CD8-positive, alpha-beta memory T cell (primary cell): ENCODE results near the gene RIOK1. TPM values are rescaled to one million over a fixed set of nuclear protein-coding genes. Genes with fewer than 3 reads are reported as not detected.

Experiments
- CTCF ChIA-PET: fragments of 350-600 bp; sonication (Branson Sonifier 250); formaldehyde crosslinking; loops from one replicate; lab custom pipeline; 2021; ENCODE audit warnings: antibody characterized with exemption; lab: Charles Lee
- POLR2A ChIA-PET: fragments of 350-600 bp; sonication (Branson Sonifier 250); formaldehyde crosslinking; loops from one replicate; lab custom pipeline; 2021; ENCODE audit warnings: antibody characterized with exemption; lab: Charles Lee
- DNase-seq, 5 donors: peaks; one replicate each; pipeline versions ENCODE4 v3.0.0 to v3.0.0-alpha.2; 2020 to 2022; ENCODE audit warnings: mixed read lengths in 1 of 5
- H3K27ac ChIP-seq: one replicate; pipeline ENCODE4 v1.7.0; 2013; ENCODE audit warnings: low read depth, mild to moderate bottlenecking, low read length, moderate library complexity
- H3K27me3 ChIP-seq: 2 replicates; pipeline ENCODE4 v1.7.0; 2013; ENCODE audit warnings: low read length, mild to moderate bottlenecking; ENCODE audit not compliant: insufficient read depth, poor library complexity, severe bottlenecking
- H3K36me3 ChIP-seq: 2 replicates; pipeline ENCODE4 v1.7.0; 2013; ENCODE audit warnings: mild to moderate bottlenecking, low read length, moderate library complexity; ENCODE audit not compliant: insufficient read depth
- H3K4me1 ChIP-seq: 2 replicates; pipeline ENCODE4 v1.7.0; 2013; ENCODE audit warnings: mild to moderate bottlenecking, low read length, moderate library complexity; ENCODE audit not compliant: insufficient read depth
- H3K4me3 ChIP-seq: 2 replicates; pipeline ENCODE4 v1.7.0; 2013; ENCODE audit warnings: mild to moderate bottlenecking, low read length
- H3K9me3 ChIP-seq: 2 replicates; pipeline ENCODE4 v1.7.0; 2013; ENCODE audit warnings: mild to moderate bottlenecking, low read length
- H3K27ac Mint-ChIP-seq, 8 donors: one replicate each; pipeline ENCODE4 v1.8.0; 2020 to 2021; ENCODE audit warnings: mixed read lengths in 8 of 8, mild to moderate bottlenecking in 6 of 8, inconsistent platforms in 3 of 8, moderate library complexity in 3 of 8
- H3K27me3 Mint-ChIP-seq, 2 donors: one replicate each; pipeline ENCODE4 v1.8.0; 2020 to 2021; ENCODE audit warnings: mixed read lengths in 2 of 2, mild to moderate bottlenecking in 1 of 2, moderate library complexity in 1 of 2
- H3K36me3 Mint-ChIP-seq, 3 donors: one replicate each; pipeline ENCODE4 v1.8.0; 2020 to 2021; ENCODE audit warnings: mixed read lengths in 3 of 3, inconsistent platforms in 1 of 3, mild to moderate bottlenecking in 1 of 3
- H3K4me1 Mint-ChIP-seq, 3 donors: one replicate each; pipeline ENCODE4 v1.8.0; 2020 to 2021; ENCODE audit warnings: mixed read lengths in 3 of 3, inconsistent platforms in 1 of 3, mild to moderate bottlenecking in 1 of 3
- H3K4me3 Mint-ChIP-seq, 7 donors: one replicate each; pipeline ENCODE4 v1.8.0; 2020 to 2021; ENCODE audit warnings: mixed read lengths in 7 of 7, mild to moderate bottlenecking in 6 of 7, moderate library complexity in 4 of 7, inconsistent platforms in 2 of 7
- H3K9me3 Mint-ChIP-seq, 5 donors: one replicate each; pipeline ENCODE4 v1.8.0; 2020 to 2022; ENCODE audit warnings: mixed read lengths in 5 of 5, mild to moderate bottlenecking in 3 of 5, moderate library complexity in 2 of 5, inconsistent platforms in 1 of 5
- polyA plus RNA-seq: library from polyadenylated mRNA; unstranded; fragments of 300-500 nt; fragmentation: Illumina TruSeq; gene quantifications from one replicate; pipeline ENCODE4 v1.2.3, GENCODE V29; 2021
- total RNA-seq, 2 experiments: library from RNA; stranded (reverse); gene quantifications; one replicate each; pipeline ENCODE4 v1.2.3, GENCODE V29; 2021

RIOK1 gene
- total and polyA plus RNA-seq, 3 experiments from 2014 or later, result 23.7 to 63.8 (median 59.4) TPM

DNA sequence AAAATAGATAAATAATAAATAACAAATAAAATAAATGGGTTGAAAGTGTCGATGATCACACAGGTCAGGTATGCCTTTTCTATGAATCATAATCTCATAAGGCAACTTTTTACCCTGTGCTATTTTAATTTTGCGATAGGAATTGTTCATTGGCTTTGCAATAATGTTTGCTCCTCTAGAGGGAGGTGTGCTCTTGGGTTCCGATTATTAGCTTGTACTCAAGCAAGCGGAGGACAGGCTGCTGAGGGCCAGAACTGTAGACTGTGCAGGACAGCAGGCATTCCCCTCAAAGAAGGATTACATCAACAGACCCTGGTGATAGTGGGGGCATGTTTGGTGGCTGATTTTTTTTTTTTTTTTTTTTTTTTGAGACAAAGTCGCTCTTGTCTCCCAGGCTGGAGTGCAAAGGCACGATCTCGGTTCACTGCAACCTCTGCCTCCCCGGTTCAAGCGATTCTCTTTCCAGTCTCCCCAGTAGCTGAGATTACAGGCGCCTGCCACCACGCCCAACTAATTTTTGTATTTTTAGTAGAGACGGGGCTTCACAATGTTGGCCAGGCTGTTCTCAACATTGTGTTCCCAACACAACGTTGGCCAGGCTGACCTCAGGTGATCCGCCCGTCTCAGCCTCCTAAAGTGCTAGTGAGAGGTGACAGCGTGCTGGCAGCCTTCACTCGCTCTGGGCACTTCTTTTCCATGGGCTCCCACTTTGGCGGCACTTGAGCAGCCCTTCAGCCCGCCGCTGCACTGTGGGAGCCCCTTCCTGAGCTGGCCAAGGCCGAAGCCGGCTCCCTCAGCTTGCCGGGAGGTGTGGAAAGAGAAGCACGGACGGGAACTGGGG, 35.6 kb downstream of the RIOK1 start:
- POLR2A ChIA-PET, result no interaction called here
- H3K27me3 Mint-ChIP-seq, result no peaks in the 10 kb centered on the region
- no peak overlapping the region for H3K4me3 ChIP-seq
- H3K36me3 ChIP-seq, result no peaks in the 10 kb centered on the region
- peaks cover 0 to 4% (median 0%) of the 10 kb centered on the region in 3 donors for H3K36me3 Mint-ChIP-seq
- H3K27ac ChIP-seq, result no peak overlapping the region
- no peaks in the 10 kb centered on the region for H3K4me1 ChIP-seq
- no peaks in the 10 kb centered on the region for H3K27me3 ChIP-seq
- H3K9me3 Mint-ChIP-seq, result no peaks in the 10 kb centered on the region
- no peak for DNase-seq
- no peaks in the 10 kb centered on the region for H3K9me3 ChIP-seq
- no peaks in the 10 kb centered on the region for H3K4me1 Mint-ChIP-seq
- H3K27ac Mint-ChIP-seq, result no peak overlapping the region
- CTCF ChIA-PET, result no interaction called here
- no peak overlapping the region for H3K4me3 Mint-ChIP-seq

DNA sequence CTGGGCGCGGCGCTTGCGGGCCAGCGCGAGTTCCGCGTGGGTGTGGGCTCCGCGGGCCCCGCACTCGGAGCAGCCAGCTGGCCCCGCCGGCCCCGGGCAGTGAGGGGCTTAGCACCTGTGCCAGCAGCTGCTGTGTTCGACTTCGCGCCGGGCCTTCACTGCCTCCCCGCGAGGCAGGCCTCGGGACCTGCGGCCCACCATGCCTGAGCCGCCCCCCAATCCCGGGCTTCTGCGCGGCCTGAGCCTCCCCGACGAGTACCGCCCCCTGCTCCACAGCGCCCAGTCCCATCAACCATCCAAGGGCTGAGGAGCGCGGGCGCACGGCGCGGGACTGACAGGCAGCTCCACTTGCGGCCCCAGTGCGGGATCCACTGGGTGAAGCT, 36.2 kb downstream of the RIOK1 start:
- POLR2A ChIA-PET, result no interaction called here
- no peak overlapping the region for H3K4me3 Mint-ChIP-seq
- CTCF ChIA-PET, result no interaction called here
- no peak overlapping the region for H3K27ac ChIP-seq
- H3K36me3 ChIP-seq, result no peaks in the 10 kb centered on the region
- H3K9me3 Mint-ChIP-seq, result no peaks in the 10 kb centered on the region
- H3K27me3 ChIP-seq, result no peaks in the 10 kb centered on the region
- H3K27me3 Mint-ChIP-seq, result no peaks in the 10 kb centered on the region
- H3K9me3 ChIP-seq, result no peaks in the 10 kb centered on the region
- H3K4me1 ChIP-seq, result no peaks in the 10 kb centered on the region
- no peak overlapping the region for H3K4me3 ChIP-seq
- no peak overlapping the region for H3K27ac Mint-ChIP-seq
- no peak for DNase-seq
- H3K36me3 Mint-ChIP-seq, result peaks cover 0 to 2% (median 0%) of the 10 kb centered on the region in 3 donors
- no peaks in the 10 kb centered on the region for H3K4me1 Mint-ChIP-seq

DNA sequence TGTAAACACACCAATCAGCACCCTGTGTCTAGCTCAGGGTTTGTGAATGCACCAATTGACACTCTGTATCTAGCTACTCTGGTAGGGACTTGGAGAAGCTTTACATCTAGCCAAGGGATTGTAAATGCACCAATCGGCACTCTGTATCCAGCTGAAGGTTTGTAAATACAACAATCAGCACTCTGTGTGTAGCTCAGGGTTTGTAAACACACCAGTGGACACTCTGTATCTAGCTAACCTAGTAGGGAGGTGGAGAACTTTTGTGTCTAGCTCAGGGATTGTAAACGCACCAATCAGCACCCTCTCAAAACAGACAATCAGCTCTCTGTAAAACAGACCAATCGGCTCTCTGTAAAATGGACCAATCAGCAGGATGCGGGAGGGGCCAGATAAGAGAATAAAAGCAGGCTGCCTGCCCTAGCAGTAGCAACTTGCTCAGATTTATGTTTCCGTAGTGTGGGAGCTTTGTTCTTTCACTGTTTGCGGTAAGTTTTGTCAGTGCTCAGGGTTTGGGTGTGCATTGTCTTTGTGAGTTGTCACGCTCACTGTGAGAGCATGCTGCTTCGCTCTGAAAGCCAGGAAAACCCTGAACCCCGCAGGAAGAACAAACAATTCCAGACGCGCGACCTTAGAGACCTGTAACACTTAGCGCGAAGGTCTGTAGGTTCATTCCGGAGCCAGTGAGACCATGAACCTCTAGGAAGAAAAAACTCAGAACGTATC, 37.0 kb downstream of the RIOK1 start:
- Histone ChIP-seq H3K27me3 (no peaks in the 10 kb centered on the region), H3K4me3 (no peak overlapping the region), H3K4me1 (no peaks in the 10 kb centered on the region), H3K27ac (no peak overlapping the region), H3K9me3 (no peaks in the 10 kb centered on the region), H3K36me3 (no peaks in the 10 kb centered on the region)
- H3K36me3 Mint-ChIP-seq, result no peaks in the 10 kb centered on the region
- ChIA-PET POLR2A (no interaction called here), CTCF (no interaction called here)
- H3K9me3 Mint-ChIP-seq, result no peaks in the 10 kb centered on the region
- H3K27ac Mint-ChIP-seq, result peak overlapping the region in 1 of 8 donors; percentile 72
- DNase-seq, result no peak
- no peak overlapping the region for H3K4me3 Mint-ChIP-seq
- H3K4me1 Mint-ChIP-seq, result peaks cover 0 to 2% (median 0%) of the 10 kb centered on the region in 3 donors
- peaks cover 2 to 4% of the 10 kb centered on the region in 2 donors for H3K27me3 Mint-ChIP-seq

DNA sequence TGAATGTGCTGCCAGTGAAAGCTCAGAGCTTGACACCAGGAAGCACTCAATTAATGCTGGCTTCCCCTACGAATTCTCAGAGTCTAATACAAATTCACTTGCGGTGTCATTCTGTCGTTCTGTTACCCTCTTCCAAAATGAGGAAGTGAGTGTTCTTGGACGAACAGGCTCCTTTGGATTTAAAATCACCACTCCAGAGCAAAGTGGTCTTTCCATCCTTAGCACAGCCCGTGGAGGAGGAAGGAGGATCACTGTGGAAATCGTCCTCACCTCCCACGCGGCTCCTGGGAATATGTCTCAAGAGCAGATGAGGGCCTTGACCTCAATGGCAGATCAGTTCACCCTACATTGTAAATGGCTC, 41.7 kb downstream of the RIOK1 start:
- DNase-seq, result no peak
- Mint-ChIP-seq H3K36me3 (peaks cover 0 to 13% (median 3%) of the 10 kb centered on the region in 3 donors), H3K4me3 (no peak overlapping the region), H3K9me3 (peaks cover 4 to 11% (median 5%) of the 10 kb centered on the region in 5 donors), H3K27ac (no peak overlapping the region), H3K27me3 (peaks cover 4 to 32% of the 10 kb centered on the region in 2 donors), H3K4me1 (peaks cover 0 to 5% (median 2%) of the 10 kb centered on the region in 3 donors)
- POLR2A ChIA-PET, result no interaction called here
- Histone ChIP-seq H3K27ac (no peak overlapping the region), H3K4me3 (no peak overlapping the region), H3K36me3 (no peaks in the 10 kb centered on the region), H3K27me3 (no peaks in the 10 kb centered on the region), H3K9me3 (no peaks in the 10 kb centered on the region), H3K4me1 (no peaks in the 10 kb centered on the region)
- CTCF ChIA-PET, result no interaction called here

DNA sequence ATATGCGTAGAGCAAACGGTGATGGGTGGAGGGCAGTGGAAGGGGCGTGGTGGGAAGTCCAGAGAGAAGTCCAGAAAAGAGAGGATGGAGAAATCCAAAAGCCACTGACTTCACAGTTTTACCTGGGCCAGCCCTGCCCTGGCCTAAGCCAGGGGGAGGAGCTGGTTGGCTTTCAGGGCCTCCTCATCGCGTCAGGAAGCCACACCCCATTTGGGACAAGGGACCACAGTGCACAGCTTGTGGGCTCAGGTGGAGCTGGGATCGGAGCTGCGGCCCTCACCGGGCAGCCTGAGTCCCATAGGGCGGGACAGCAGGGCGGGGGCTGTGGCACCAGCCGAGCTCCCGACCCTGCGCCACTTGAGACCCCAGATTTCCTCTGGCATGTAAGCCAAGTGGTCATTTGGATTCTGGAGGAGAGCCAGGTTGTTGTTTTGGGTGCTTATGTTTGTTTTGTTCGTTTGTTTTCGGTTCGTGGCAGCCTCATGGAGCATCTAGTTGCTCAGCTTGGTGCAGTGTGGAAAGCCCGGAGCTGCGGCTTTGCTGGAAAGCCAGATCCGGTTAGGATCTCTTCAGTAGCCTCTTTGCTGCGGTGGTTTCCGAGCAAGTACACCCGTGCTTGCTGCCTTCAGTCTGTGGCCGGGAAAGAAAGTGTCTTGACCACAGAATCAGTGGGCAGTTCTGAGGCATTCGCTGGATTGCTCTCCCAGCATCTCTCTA, 42.2 kb downstream of the RIOK1 start:
- H3K4me3 ChIP-seq, result no peak overlapping the region
- Mint-ChIP-seq H3K4me3 (no peak overlapping the region), H3K4me1 (peaks cover 0 to 5% (median 2%) of the 10 kb centered on the region in 3 donors), H3K36me3 (peaks cover 0 to 13% (median 3%) of the 10 kb centered on the region in 3 donors), H3K27me3 (peaks cover 4 to 32% of the 10 kb centered on the region in 2 donors), H3K9me3 (peaks cover 4 to 11% (median 5%) of the 10 kb centered on the region in 5 donors), H3K27ac (peak overlapping the region in 1 of 8 donors; percentile 54)
- ChIA-PET POLR2A (no interaction called here), CTCF (no interaction called here)
- H3K4me1 ChIP-seq, result no peaks in the 10 kb centered on the region
- H3K36me3 ChIP-seq, result no peaks in the 10 kb centered on the region
- no peaks in the 10 kb centered on the region for H3K9me3 ChIP-seq
- H3K27me3 ChIP-seq, result no peaks in the 10 kb centered on the region
- no peak for DNase-seq
- H3K27ac ChIP-seq, result no peak overlapping the region

DNA sequence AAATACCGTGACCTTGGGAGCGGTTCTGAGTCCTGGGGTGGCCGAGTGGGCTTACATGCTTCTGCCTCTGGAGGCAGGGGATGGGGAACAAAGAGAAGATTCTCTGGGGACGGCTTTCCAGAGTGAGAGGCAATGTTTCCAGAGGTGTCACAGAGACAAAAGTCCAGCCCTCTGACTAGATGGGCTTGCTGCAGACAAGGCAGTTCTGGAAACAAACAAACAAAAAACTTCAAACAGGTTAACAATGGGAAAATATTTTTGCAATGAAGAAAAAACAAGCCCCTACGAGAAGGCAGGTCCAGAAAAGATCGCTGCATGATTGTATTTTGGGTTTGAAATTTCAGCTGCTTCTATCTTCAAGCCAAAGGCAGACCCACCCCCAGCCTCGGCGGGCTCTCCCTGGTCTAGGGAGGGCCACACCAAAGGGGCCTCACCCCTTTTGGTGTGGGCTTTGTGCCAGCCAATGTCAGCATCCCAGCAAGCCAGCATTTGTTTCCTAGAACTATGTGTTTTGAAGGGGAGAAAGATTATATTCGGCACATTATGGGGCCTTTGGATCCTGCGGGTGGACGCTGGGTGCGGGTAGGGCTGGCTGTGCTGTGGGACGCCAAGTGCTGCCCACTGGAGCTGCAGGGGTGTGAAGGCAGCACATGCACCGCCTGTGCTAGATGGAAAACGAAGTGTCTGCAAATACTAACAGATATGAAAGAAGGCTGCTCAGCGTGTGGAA, 42.9 kb downstream of the RIOK1 start:
- no peaks in the 10 kb centered on the region for H3K9me3 ChIP-seq
- CTCF ChIA-PET, result no interaction called here
- no peak for DNase-seq

DNA sequence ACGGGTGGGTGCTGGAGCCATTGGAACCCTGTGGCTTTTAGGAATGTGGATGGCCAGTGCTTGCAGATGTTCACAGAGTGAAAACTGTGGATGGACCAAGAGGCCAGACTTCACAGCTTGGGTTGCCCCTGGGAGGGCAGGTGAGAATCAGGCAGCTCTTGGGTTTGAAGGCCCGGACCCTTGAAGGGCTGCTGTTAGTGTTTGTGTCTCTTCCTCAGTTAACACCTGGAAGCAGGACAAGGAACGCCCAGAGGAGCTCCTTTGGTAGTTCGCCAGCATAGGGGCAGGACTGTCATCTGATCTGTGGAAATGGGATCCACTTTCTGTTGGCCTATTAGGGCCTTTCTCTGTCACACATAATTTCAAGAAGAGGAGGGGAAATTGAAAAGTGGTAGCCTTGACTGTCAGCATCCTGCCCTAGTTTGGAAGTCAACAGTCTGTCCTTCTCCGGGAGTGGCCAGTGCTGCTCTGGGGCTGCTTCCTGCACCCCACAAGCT, 43.6 kb downstream of the RIOK1 start:
- Histone ChIP-seq H3K36me3 (no peaks in the 10 kb centered on the region), H3K4me3 (no peak overlapping the region), H3K27me3 (no peaks in the 10 kb centered on the region), H3K9me3 (no peaks in the 10 kb centered on the region), H3K27ac (no peak overlapping the region), H3K4me1 (no peaks in the 10 kb centered on the region)
- no peak for DNase-seq
- peaks cover 4 to 11% (median 5%) of the 10 kb centered on the region in 5 donors for H3K9me3 Mint-ChIP-seq
- POLR2A ChIA-PET, result no interaction called here
- H3K4me3 Mint-ChIP-seq, result no peak overlapping the region
- no peak overlapping the region for H3K27ac Mint-ChIP-seq
- H3K4me1 Mint-ChIP-seq, result peaks cover 0 to 5% (median 3%) of the 10 kb centered on the region in 3 donors
- peaks cover 0 to 13% (median 3%) of the 10 kb centered on the region in 3 donors for H3K36me3 Mint-ChIP-seq
- CTCF ChIA-PET, result no interaction called here
- peaks cover 5 to 32% of the 10 kb centered on the region in 2 donors for H3K27me3 Mint-ChIP-seq

More for the DNA sequence above, 42.9 kb downstream of the RIOK1 start:
- Mint-ChIP-seq H3K27me3 (peaks cover 5 to 32% of the 10 kb centered on the region in 2 donors), H3K27ac (peak overlapping the region in 1 of 8 donors; percentile 54), H3K4me3 (no peak overlapping the region), H3K36me3 (peaks cover 0 to 13% (median 3%) of the 10 kb centered on the region in 3 donors), H3K4me1 (peaks cover 0 to 5% (median 3%) of the 10 kb centered on the region in 3 donors), H3K9me3 (peaks cover 4 to 11% (median 5%) of the 10 kb centered on the region in 5 donors)
- POLR2A ChIA-PET, result no interaction called here
- Histone ChIP-seq H3K4me1 (no peaks in the 10 kb centered on the region), H3K4me3 (no peak overlapping the region), H3K27me3 (no peaks in the 10 kb centered on the region), H3K36me3 (no peaks in the 10 kb centered on the region), H3K27ac (no peak overlapping the region)
